ENCODE measurements around the gene ATG7.

Gene ATG7

DNA sequence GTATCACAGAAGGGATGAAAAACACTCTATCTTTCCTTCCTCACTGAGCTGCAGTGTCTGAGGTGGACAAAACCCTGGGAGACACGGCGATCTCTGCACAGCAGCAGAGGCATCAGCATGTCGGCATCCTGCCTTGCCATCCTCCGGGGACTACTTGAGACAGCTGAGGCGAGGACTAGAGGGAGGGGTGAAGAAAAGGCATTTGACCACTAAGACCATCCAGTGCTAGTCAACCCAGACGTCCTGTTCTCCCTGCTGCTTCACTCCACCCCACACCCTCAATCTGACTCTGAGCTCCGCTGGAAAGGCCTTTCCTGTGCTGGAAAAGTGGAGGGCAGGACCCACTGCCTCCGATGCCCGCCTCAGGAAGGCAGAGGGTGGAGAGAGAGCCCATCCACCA is 304.3 kb downstream of the ATG7 start:
- no peaks in the 10 kb centered on the region for H3K9me2 ChIP-seq (replicated peaks; ENCODE audit: control insufficient read depth, low read length)
- peaks cover 26% of the 10 kb centered on the region for H4K20me1 ChIP-seq (ENCODE audit: control insufficient read depth, insufficient read depth, low read depth, low read length)
- no peak overlapping the region for H3K4me3 ChIP-seq (ENCODE audit: low read length)
- H3K9me3 ChIP-seq (ENCODE audit: control insufficient read depth, insufficient read depth, low read length), result no peaks in the 10 kb centered on the region
- TF ChIP-seq, protein P1, sequence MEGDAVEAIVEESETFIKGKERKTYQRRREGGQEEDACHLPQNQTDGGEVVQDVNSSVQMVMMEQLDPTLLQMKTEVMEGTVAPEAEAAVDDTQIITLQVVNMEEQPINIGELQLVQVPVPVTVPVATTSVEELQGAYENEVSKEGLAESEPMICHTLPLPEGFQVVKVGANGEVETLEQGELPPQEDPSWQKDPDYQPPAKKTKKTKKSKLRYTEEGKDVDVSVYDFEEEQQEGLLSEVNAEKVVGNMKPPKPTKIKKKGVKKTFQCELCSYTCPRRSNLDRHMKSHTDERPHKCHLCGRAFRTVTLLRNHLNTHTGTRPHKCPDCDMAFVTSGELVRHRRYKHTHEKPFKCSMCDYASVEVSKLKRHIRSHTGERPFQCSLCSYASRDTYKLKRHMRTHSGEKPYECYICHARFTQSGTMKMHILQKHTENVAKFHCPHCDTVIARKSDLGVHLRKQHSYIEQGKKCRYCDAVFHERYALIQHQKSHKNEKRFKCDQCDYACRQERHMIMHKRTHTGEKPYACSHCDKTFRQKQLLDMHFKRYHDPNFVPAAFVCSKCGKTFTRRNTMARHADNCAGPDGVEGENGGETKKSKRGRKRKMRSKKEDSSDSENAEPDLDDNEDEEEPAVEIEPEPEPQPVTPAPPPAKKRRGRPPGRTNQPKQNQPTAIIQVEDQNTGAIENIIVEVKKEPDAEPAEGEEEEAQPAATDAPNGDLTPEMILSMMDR (IDR thresholded peaks at IDR 0.05; ENCODE audit: low read depth, low read length, poor library complexity, severe bottlenecking), result no peak
- H3K79me2 ChIP-seq (ENCODE audit: control insufficient read depth, low read length), result peaks cover 95% of the 10 kb centered on the region
- no peaks in the 10 kb centered on the region for H3K27me3 ChIP-seq (ENCODE audit: control insufficient read depth, low read length)
- no peaks in the 10 kb centered on the region for H3F3A ChIP-seq (ENCODE audit: control insufficient read depth, insufficient read depth)
- peaks cover 63% of the 10 kb centered on the region for H3K36me3 ChIP-seq (ENCODE audit: control insufficient read depth, low read length)
- H3K4me1 ChIP-seq (ENCODE audit: control insufficient read depth, low read length), result peaks cover 28% of the 10 kb centered on the region
- no peak overlapping the region for H3K27ac ChIP-seq (ENCODE audit: low read depth, low read length)
- no peak overlapping the region for H3K4me2 ChIP-seq (ENCODE audit: low read length)

DNA sequence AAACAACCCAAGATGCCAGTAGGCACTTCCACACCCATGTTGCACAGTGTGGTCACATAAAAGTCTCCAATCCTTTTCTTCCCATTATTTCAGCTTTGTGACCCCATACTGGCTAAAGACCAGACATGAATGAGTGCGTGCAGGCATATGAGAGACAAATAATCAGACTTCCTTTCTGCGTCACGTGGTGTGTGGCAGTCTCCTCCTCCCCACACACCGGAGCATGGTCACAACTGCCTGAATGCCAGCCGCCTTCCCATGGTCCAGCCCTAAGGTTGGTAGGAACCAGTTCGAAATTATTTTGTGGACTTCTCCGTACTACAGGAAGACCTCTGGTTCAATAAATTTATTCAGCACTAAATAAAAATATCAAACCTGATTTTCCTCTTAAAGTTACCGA is 306.0 kb downstream of the ATG7 start:
- Histone ChIP-seq H4K20me1 (ENCODE audit: control insufficient read depth, insufficient read depth, low read depth, low read length) (peaks cover 41% of the 10 kb centered on the region), H3K27ac (ENCODE audit: low read depth, low read length) (no peak overlapping the region), H3K27me3 (ENCODE audit: control insufficient read depth, low read length) (no peaks in the 10 kb centered on the region), H3K4me1 (ENCODE audit: control insufficient read depth, low read length) (peaks cover 46% of the 10 kb centered on the region), H3K4me3 (ENCODE audit: low read length) (no peak overlapping the region), H3K36me3 (ENCODE audit: control insufficient read depth, low read length) (peaks cover 68% of the 10 kb centered on the region), H3K79me2 (ENCODE audit: control insufficient read depth, low read length) (peaks cover 97% of the 10 kb centered on the region), H3K4me2 (ENCODE audit: low read length) (no peak overlapping the region), H3K9me3 (ENCODE audit: control insufficient read depth, insufficient read depth, low read length) (no peaks in the 10 kb centered on the region), H3F3A (ENCODE audit: control insufficient read depth, insufficient read depth) (peaks cover 6% of the 10 kb centered on the region), H3K9me2 (replicated peaks; ENCODE audit: control insufficient read depth, low read length) (no peaks in the 10 kb centered on the region)
- no peak for TF ChIP-seq EZH2phosphoT487 (IDR thresholded peaks at IDR 0.05; ENCODE audit: borderline replicate concordance, low read length)
- TF ChIP-seq, protein P1 (IDR thresholded peaks at IDR 0.05; ENCODE audit: low read depth, low read length, poor library complexity, severe bottlenecking), result no peak

DNA sequence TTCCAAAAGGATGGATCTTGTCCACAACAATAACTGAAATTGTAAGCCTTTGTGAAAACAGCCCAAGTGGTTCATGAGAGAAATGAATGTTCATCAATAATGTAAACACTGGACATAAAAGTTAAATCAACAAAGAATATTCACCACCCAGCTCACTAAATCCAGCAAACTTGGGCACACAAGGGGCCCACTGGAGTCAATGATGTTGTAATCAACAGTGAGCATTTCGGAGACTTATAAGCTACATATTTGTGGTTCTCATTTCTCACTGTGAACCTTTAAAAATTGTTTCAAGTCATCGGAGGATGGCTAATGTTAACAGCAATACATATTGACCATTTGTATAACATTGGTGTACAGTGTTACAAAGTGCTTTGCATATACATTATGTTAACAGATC is 308.4 kb downstream of the ATG7 start:
- Histone ChIP-seq H3K4me1 (ENCODE audit: control insufficient read depth, low read length) (peaks cover 70% of the 10 kb centered on the region), H3K27ac (ENCODE audit: low read depth, low read length) (no peak overlapping the region), H3K4me2 (ENCODE audit: low read length) (no peak overlapping the region), H3K79me2 (ENCODE audit: control insufficient read depth, low read length) (peaks cover 97% of the 10 kb centered on the region), H3F3A (ENCODE audit: control insufficient read depth, insufficient read depth) (peaks cover 16% of the 10 kb centered on the region), H3K4me3 (ENCODE audit: low read length) (no peak overlapping the region), H3K9me3 (ENCODE audit: control insufficient read depth, insufficient read depth, low read length) (no peaks in the 10 kb centered on the region), H4K20me1 (ENCODE audit: control insufficient read depth, insufficient read depth, low read depth, low read length) (peaks cover 50% of the 10 kb centered on the region), H3K9me2 (replicated peaks; ENCODE audit: control insufficient read depth, low read length) (no peaks in the 10 kb centered on the region), H3K27me3 (ENCODE audit: control insufficient read depth, low read length) (no peaks in the 10 kb centered on the region), H3K36me3 (ENCODE audit: control insufficient read depth, low read length) (peaks cover 51% of the 10 kb centered on the region)
- TF ChIP-seq, protein P1 (IDR thresholded peaks at IDR 0.05; ENCODE audit: low read depth, low read length, poor library complexity, severe bottlenecking), result no peak
- TF ChIP-seq EZH2phosphoT487 (IDR thresholded peaks at IDR 0.05; ENCODE audit: borderline replicate concordance, low read length), result no peak

All from DOHH2 (cell line).